Panc1 (cell line): Measurements from ENCODE around the gene PITPNM2. TPM values are rescaled to one million over a fixed set of nuclear protein-coding genes. Genes with fewer than 3 reads are reported as not detected.

Source experiments
- ATAC-seq: fragments of 200-7000 bp; cut with Tn5 transposase; 2 replicates; pipeline ENCODE4 v1.9.1; 2020; ENCODE audit warnings: mild to moderate bottlenecking, moderate library complexity
- BruUV-seq: library from RNA; stranded (reverse); fragments of 400-500 nt; replicated peaks from 2 replicates; lab custom pipeline; 2021; lab: Mats Ljungman, UMichigan
- CTCF ChIA-PET: fragments of 300-600 bp; sonication (Branson Sonifier 250); formaldehyde crosslinking; loops from one replicate; lab custom pipeline; 2022; ENCODE audit warnings: antibody characterized with exemption; lab: Charles Lee
- POLR2A ChIA-PET: fragments of 300-600 bp; sonication (Branson Sonifier 250); formaldehyde crosslinking; loops from one replicate; lab custom pipeline; 2022; ENCODE audit warnings: antibody characterized with exemption; lab: Charles Lee
- DNase-seq: peaks from one replicate; pipeline ENCODE4 v3.0.0-alpha.2; 2010; ENCODE audit warnings: low read depth, low spot score
- H3K27ac ChIP-seq: 2 replicates; pipeline ENCODE4 v1.5.1; 2011; ENCODE audit warnings: mild to moderate bottlenecking, low read length, inconsistent platforms
- H3K27me3 ChIP-seq: fragments of 200-500 bp; sonication (Bioruptor generic); 2 replicates; pipeline ENCODE4 v1.6.0; 2014; ENCODE audit warnings: low read length, inconsistent platforms; ENCODE audit not compliant: control insufficient read depth, insufficient read depth
- H3K36me3 ChIP-seq: fragments of 200-500 bp; sonication (Bioruptor generic); 2 replicates; pipeline ENCODE4 v1.5.1; 2014; ENCODE audit warnings: inconsistent platforms, mild to moderate bottlenecking, low read length, moderate library complexity; ENCODE audit not compliant: control insufficient read depth, insufficient read depth
- H3K4me1 ChIP-seq: 2 replicates; pipeline ENCODE4 v1.5.1; 2011; ENCODE audit warnings: inconsistent platforms, mild to moderate bottlenecking, low read length, moderate library complexity; ENCODE audit not compliant: control insufficient read depth, insufficient read depth
- H3K4me3 ChIP-seq, 2 experiments: 2 replicates each; pipeline ENCODE4 v1.5.1; 2011 to 2012; ENCODE audit warnings: low read depth in 2 of 2, low read length in 2 of 2, mild to moderate bottlenecking in 2 of 2, inconsistent platforms in 1 of 2, moderate library complexity in 1 of 2
- H3K9me3 ChIP-seq: fragments of 200-500 bp; sonication (Bioruptor generic); 2 replicates; pipeline ENCODE4 v1.5.1; 2014; ENCODE audit warnings: low read depth, mild to moderate bottlenecking, inconsistent platforms, low read length, moderate library complexity; ENCODE audit not compliant: control insufficient read depth, insufficient read depth
- POLR2AphosphoS5 ChIP-seq: IDR thresholded peaks from 2 replicates; pipeline ENCODE4 v1.6.1; 2012; ENCODE audit warnings: mild to moderate bottlenecking, low read depth, low read length, moderate library complexity
- SIN3A ChIP-seq: IDR thresholded peaks from 2 replicates; pipeline ENCODE4 v1.6.1; 2012; ENCODE audit warnings: low read depth, mild to moderate bottlenecking, low read length, moderate library complexity, borderline replicate concordance; ENCODE audit not compliant: insufficient read depth
- TCF7L2 ChIP-seq: IDR thresholded peaks from 2 replicates; pipeline ENCODE4 v1.6.1; 2011; ENCODE audit warnings: mild to moderate bottlenecking, low read depth, low read length, inconsistent platforms
- in situ Hi-C: cut with HindIII; loops from 2 replicates; pipeline ENCODE4 v1.10.0; 2016; ENCODE audit warnings: low sequenced_read_pairs, low pct_unique_long_range_greater_than_20kb
- intact Hi-C: fragments of 100-400 bp; cut with micrococcal nuclease; formaldehyde crosslinking; loops from one replicate; pipeline ENCODE4 v1.10.0; 2022; ENCODE audit not compliant: unreplicated experiment
- total RNA-seq: library from RNA; stranded (reverse); gene quantifications from one replicate; pipeline ENCODE4 v1.2.1, GENCODE V29; 2021; ENCODE audit not compliant: unreplicated experiment
- TF ChIP-seq, protein P1 (sequence below), 2 experiments: IDR thresholded peaks; 2 replicates each; pipeline ENCODE4 v1.6.1; 2011 to 2012; ENCODE audit warnings: low read depth in 2 of 2, control low read depth in 1 of 2, low read length in 1 of 2, mild to moderate bottlenecking in 1 of 2, moderate library complexity in 1 of 2; ENCODE audit not compliant: insufficient read depth in 1 of 2
- TF ChIP-seq, protein P2 (sequence below): fragments of 450-650 bp; IDR thresholded peaks from 2 replicates; pipeline ENCODE4 v1.5.1; 2017; ENCODE audit warnings: mild to moderate bottlenecking

PITPNM2 gene
- total RNA-seq, 1 experiment from 2014 or later, result 26.4 TPM

DNA sequence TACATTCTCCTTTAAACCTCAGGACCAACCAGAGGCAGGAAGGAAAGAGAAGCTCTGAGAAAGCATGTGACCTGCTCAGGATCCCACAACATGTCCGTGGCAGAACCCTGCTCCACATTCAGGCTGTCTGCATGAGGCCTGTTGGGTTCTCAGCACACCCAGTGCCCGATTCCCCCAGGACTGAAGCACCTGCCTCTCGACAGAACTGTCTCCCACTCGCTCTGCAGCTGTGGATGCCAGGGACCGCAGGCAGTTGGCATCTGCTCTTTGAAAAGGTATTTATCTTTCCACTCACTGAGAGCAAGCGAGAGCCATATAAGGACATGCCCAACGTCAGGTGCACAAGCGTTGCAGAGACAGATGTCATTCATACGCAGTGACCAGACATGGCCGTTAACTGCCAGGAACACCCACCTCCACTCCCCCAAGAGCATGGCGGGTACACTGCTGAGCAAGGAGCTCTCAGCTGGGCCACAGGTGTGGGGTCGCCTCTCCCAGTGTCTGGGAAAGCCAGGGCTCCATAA is 18.9 kb downstream of the PITPNM2 start:
- POLR2A ChIA-PET, result no interaction called here
- no peak overlapping the region for H3K4me3 ChIP-seq
- CTCF ChIA-PET, result no interaction called here
- no peaks in the 10 kb centered on the region for H3K36me3 ChIP-seq
- no peaks in the 10 kb centered on the region for H3K9me3 ChIP-seq
- BruUV-seq, result no TSS peak
- peaks cover 27% of the 10 kb centered on the region for H3K4me1 ChIP-seq
- peak; percentile 37 for ATAC-seq
- TF ChIP-seq, protein P1, sequence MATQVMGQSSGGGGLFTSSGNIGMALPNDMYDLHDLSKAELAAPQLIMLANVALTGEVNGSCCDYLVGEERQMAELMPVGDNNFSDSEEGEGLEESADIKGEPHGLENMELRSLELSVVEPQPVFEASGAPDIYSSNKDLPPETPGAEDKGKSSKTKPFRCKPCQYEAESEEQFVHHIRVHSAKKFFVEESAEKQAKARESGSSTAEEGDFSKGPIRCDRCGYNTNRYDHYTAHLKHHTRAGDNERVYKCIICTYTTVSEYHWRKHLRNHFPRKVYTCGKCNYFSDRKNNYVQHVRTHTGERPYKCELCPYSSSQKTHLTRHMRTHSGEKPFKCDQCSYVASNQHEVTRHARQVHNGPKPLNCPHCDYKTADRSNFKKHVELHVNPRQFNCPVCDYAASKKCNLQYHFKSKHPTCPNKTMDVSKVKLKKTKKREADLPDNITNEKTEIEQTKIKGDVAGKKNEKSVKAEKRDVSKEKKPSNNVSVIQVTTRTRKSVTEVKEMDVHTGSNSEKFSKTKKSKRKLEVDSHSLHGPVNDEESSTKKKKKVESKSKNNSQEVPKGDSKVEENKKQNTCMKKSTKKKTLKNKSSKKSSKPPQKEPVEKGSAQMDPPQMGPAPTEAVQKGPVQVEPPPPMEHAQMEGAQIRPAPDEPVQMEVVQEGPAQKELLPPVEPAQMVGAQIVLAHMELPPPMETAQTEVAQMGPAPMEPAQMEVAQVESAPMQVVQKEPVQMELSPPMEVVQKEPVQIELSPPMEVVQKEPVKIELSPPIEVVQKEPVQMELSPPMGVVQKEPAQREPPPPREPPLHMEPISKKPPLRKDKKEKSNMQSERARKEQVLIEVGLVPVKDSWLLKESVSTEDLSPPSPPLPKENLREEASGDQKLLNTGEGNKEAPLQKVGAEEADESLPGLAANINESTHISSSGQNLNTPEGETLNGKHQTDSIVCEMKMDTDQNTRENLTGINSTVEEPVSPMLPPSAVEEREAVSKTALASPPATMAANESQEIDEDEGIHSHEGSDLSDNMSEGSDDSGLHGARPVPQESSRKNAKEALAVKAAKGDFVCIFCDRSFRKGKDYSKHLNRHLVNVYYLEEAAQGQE (IDR thresholded peaks at IDR 0.05; ENCODE audit: insufficient read depth in 1 of 2, low read depth in 2 of 2, low read length in 1 of 2), result no peak
- in situ Hi-C loops (no loop called here), intact Hi-C loops (no loop called here)
- DNase-seq, result no peak
- H3K27me3 ChIP-seq, result no peaks in the 10 kb centered on the region
- H3K27ac ChIP-seq, result peak overlapping the region; percentile 48; the same call in 1 of the 2 replicates

DNA sequence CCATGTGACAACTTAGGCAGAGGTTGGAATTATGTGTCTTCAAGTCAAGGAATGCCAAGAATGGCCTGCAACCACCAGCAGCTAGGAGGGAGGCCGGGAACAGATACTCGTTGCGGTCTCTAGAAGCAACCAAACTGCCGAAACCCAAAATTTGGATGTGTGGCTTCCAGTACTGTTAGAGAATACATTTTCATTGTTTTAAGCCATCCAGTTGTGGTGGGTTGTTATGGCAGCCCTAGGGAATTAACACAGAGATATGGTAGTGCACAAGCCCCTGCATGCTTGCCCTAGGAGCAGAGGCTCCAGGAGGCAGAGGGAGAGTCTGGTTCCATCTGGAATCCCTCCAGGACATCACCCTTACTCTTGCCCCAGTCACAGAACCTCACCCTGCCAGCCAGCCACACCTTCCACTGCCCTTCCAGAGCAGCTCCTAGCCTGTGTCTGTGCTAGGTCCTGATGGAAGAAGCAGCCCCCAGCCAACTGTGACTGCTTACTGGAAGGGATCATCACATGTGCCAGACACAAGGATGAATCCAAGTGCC is 19.5 kb downstream of the PITPNM2 start:
- Histone ChIP-seq H3K9me3 (no peaks in the 10 kb centered on the region), H3K27ac (peak overlapping the region; percentile 48; the same call in 1 of the 2 replicates), H3K27me3 (no peaks in the 10 kb centered on the region), H3K4me1 (peaks cover 33% of the 10 kb centered on the region), H3K36me3 (no peaks in the 10 kb centered on the region), H3K4me3 (no peak overlapping the region)
- TF ChIP-seq TCF7L2 (no peak), POLR2AphosphoS5 (no peak), SIN3A (no peak)
- TF ChIP-seq, protein P1 (IDR thresholded peaks at IDR 0.05; ENCODE audit: insufficient read depth in 1 of 2, low read depth in 2 of 2, low read length in 1 of 2), result no peak
- TF ChIP-seq, protein P2, sequence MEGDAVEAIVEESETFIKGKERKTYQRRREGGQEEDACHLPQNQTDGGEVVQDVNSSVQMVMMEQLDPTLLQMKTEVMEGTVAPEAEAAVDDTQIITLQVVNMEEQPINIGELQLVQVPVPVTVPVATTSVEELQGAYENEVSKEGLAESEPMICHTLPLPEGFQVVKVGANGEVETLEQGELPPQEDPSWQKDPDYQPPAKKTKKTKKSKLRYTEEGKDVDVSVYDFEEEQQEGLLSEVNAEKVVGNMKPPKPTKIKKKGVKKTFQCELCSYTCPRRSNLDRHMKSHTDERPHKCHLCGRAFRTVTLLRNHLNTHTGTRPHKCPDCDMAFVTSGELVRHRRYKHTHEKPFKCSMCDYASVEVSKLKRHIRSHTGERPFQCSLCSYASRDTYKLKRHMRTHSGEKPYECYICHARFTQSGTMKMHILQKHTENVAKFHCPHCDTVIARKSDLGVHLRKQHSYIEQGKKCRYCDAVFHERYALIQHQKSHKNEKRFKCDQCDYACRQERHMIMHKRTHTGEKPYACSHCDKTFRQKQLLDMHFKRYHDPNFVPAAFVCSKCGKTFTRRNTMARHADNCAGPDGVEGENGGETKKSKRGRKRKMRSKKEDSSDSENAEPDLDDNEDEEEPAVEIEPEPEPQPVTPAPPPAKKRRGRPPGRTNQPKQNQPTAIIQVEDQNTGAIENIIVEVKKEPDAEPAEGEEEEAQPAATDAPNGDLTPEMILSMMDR, result no peak
- ATAC-seq, result peak; percentile 35
- intact Hi-C loops (no loop called here), in situ Hi-C loops (no loop called here)
- ChIA-PET POLR2A (no interaction called here), CTCF (no interaction called here)
- no peak for DNase-seq
- BruUV-seq, result no TSS peak
